Neural cell (in vitro differentiated cells): ENCODE data around the gene SLCO2A1. TPM values are rescaled to one million over a fixed set of nuclear protein-coding genes. Genes with fewer than 3 reads are reported as not detected.

Experiments used
- H2AFZ ChIP-seq: fragments of 200-600, 300-800 bp; sonication (generic), shearing (Covaris generic); 2 replicates; pipeline ENCODE4 v1.6.0; 2014; ENCODE audit warnings: low read depth, mild to moderate bottlenecking, antibody characterized with exemption, low read length, moderate library complexity
- H3F3A ChIP-seq: fragments of 200-600 bp; shearing (Covaris generic); 2 replicates; pipeline ENCODE4 v1.6.1; 2016; ENCODE audit warnings: mild to moderate bottlenecking, moderate library complexity, mixed read lengths, antibody characterized with exemption, low read length; ENCODE audit not compliant: insufficient read depth, poor library complexity, severe bottlenecking
- H3K27ac ChIP-seq: fragments of 200-600, 300-800 bp; sonication (generic), shearing (Covaris generic); 2 replicates; pipeline ENCODE4 v1.5.1; 2014; ENCODE audit warnings: mild to moderate bottlenecking, low read length, moderate library complexity
- H3K27me3 ChIP-seq: fragments of 300-800, 200-600 bp; sonication (generic), shearing (Covaris generic); 2 replicates; pipeline ENCODE4 v1.6.0; 2014; ENCODE audit warnings: mild to moderate bottlenecking, low read depth, low read length, moderate library complexity; ENCODE audit not compliant: insufficient read depth
- H3K36me3 ChIP-seq: fragments of 300-800, 200-600 bp; sonication (generic), shearing (Covaris generic); 2 replicates; pipeline ENCODE4 v1.5.1; 2014; ENCODE audit warnings: mild to moderate bottlenecking, antibody characterized with exemption, low read length, moderate library complexity; ENCODE audit not compliant: insufficient read depth
- H3K4me2 ChIP-seq: fragments of 300-800, 200-600 bp; sonication (generic), shearing (Covaris generic); 2 replicates; pipeline ENCODE4 v1.6.0; 2014; ENCODE audit warnings: mild to moderate bottlenecking, low read length
- H3K4me3 ChIP-seq: fragments of 300-800, 200-600 bp; sonication (generic), shearing (Covaris generic); 2 replicates; pipeline ENCODE4 v1.5.1; 2014; ENCODE audit warnings: mild to moderate bottlenecking, low read length, moderate library complexity
- H3K79me2 ChIP-seq: fragments of 200-600 bp; shearing (Covaris generic); replicated peaks from 2 replicates; pipeline ENCODE4 v1.6.0; 2014; ENCODE audit warnings: mild to moderate bottlenecking, low read length, moderate library complexity; ENCODE audit not compliant: insufficient read depth
- H3K9ac ChIP-seq: fragments of 300-800, 200-600 bp; sonication (generic), shearing (Covaris generic); 2 replicates; pipeline ENCODE4 v1.6.1; 2016; ENCODE audit warnings: mild to moderate bottlenecking, low read length, mixed read lengths
- H3K9me2 ChIP-seq: fragments of 200-600 bp; shearing (Covaris generic); 2 replicates; pipeline ENCODE4 v1.6.1; 2016; ENCODE audit warnings: mild to moderate bottlenecking, low read length, mixed read lengths; ENCODE audit not compliant: insufficient read depth
- H3K9me3 ChIP-seq: fragments of 200-600, 300-800 bp; sonication (generic), shearing (Covaris generic); 2 replicates; pipeline ENCODE4 v1.6.1; 2016; ENCODE audit warnings: mild to moderate bottlenecking, mixed run types, low read length, moderate library complexity, mixed read lengths
- H4K20me1 ChIP-seq: fragments of 200-600 bp; shearing (Covaris generic); 2 replicates; pipeline ENCODE4 v1.6.1; 2016; ENCODE audit warnings: mild to moderate bottlenecking, mixed run types; ENCODE audit not compliant: insufficient read depth
- CTCF ChIP-seq: fragments of 450-650 bp; IDR thresholded peaks from 2 replicates; pipeline ENCODE4 v1.5.1; 2014; ENCODE audit warnings: antibody characterized with exemption, mild to moderate bottlenecking, moderate library complexity; ENCODE audit not compliant: poor library complexity, severe bottlenecking
- EP300 ChIP-seq: fragments of 450-650 bp; conservative IDR thresholded peaks from 2 replicates; pipeline ENCODE4 v1.6.1; 2014; ENCODE audit warnings: antibody characterized with exemption, mild to moderate bottlenecking, moderate library complexity; ENCODE audit not compliant: poor library complexity, severe bottlenecking
- EZH2 ChIP-seq: fragments of 200-600, 300-800 bp; shearing (Covaris generic), sonication (generic); IDR thresholded peaks from 2 replicates; pipeline ENCODE4 v1.6.1; 2014; ENCODE audit warnings: antibody characterized with exemption, low read length, borderline replicate concordance, mild to moderate bottlenecking; ENCODE audit not compliant: insufficient read depth, poor library complexity, severe bottlenecking
- MXI1 ChIP-seq: fragments of 450-650 bp; conservative IDR thresholded peaks from 2 replicates; pipeline ENCODE4 v1.6.1; 2014; ENCODE audit warnings: antibody characterized with exemption, mild to moderate bottlenecking; ENCODE audit not compliant: poor library complexity, severe bottlenecking
- POLR2AphosphoS5 ChIP-seq: IDR thresholded peaks from 2 replicates; pipeline ENCODE4 v1.6.1; 2012
- RAD21 ChIP-seq: fragments of 450-650 bp; conservative IDR thresholded peaks from 2 replicates; pipeline ENCODE4 v1.6.1; 2014; ENCODE audit warnings: antibody characterized with exemption, mild to moderate bottlenecking, moderate library complexity
- SMC3 ChIP-seq: fragments of 450-650 bp; conservative IDR thresholded peaks from 2 replicates; pipeline ENCODE4 v1.6.1; 2014; ENCODE audit warnings: antibody characterized with exemption, mild to moderate bottlenecking, moderate library complexity; ENCODE audit not compliant: poor library complexity
- TAF1 ChIP-seq: IDR thresholded peaks from 2 replicates; pipeline ENCODE4 v1.6.1; 2012; ENCODE audit warnings: low read depth
- polyA plus RNA-seq: library from polyadenylated mRNA; depleted of rRNA; stranded (reverse); fragments of >200 nt; gene quantifications from 2 replicates; pipeline ENCODE4 v1.2.3, GENCODE V29; 2014
- TF ChIP-seq, protein P1 (sequence below): IDR thresholded peaks from 2 replicates; pipeline ENCODE4 v1.6.1; 2012; ENCODE audit warnings: borderline replicate concordance

SLCO2A1 gene
- polyA plus RNA-seq, 1 donor from 2014 or later = not detected

- H3K4me2 ChIP-seq = no peak overlapping the region
- H4K20me1 ChIP-seq = no peaks in the 10 kb centered on the region
- H3K9ac ChIP-seq = no peak overlapping the region
- H3K79me2 ChIP-seq = no peaks in the 10 kb centered on the region
- TF ChIP-seq EP300 (no peak), MXI1 (no peak), EZH2 (no peak), CTCF (no peak), POLR2AphosphoS5 (no peak), SMC3 (no peak), TAF1 (no peak), RAD21 (no peak)
- TF ChIP-seq, protein P1, sequence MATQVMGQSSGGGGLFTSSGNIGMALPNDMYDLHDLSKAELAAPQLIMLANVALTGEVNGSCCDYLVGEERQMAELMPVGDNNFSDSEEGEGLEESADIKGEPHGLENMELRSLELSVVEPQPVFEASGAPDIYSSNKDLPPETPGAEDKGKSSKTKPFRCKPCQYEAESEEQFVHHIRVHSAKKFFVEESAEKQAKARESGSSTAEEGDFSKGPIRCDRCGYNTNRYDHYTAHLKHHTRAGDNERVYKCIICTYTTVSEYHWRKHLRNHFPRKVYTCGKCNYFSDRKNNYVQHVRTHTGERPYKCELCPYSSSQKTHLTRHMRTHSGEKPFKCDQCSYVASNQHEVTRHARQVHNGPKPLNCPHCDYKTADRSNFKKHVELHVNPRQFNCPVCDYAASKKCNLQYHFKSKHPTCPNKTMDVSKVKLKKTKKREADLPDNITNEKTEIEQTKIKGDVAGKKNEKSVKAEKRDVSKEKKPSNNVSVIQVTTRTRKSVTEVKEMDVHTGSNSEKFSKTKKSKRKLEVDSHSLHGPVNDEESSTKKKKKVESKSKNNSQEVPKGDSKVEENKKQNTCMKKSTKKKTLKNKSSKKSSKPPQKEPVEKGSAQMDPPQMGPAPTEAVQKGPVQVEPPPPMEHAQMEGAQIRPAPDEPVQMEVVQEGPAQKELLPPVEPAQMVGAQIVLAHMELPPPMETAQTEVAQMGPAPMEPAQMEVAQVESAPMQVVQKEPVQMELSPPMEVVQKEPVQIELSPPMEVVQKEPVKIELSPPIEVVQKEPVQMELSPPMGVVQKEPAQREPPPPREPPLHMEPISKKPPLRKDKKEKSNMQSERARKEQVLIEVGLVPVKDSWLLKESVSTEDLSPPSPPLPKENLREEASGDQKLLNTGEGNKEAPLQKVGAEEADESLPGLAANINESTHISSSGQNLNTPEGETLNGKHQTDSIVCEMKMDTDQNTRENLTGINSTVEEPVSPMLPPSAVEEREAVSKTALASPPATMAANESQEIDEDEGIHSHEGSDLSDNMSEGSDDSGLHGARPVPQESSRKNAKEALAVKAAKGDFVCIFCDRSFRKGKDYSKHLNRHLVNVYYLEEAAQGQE = no peak
- H3K9me2 ChIP-seq = no peaks in the 10 kb centered on the region
- no peaks in the 10 kb centered on the region for H3K27me3 ChIP-seq
- H3K9me3 ChIP-seq = no peaks in the 10 kb centered on the region
- no peak overlapping the region for H3K4me3 ChIP-seq
- H3F3A ChIP-seq = no peaks in the 10 kb centered on the region
- no peaks in the 10 kb centered on the region for H3K36me3 ChIP-seq
- H3K27ac ChIP-seq = no peak overlapping the region
- no peak overlapping the region for H2AFZ ChIP-seq
Observed at GRCh38 chr3:133988631-133989161, 41.0 kb downstream of the SLCO2A1 start.

DNA sequence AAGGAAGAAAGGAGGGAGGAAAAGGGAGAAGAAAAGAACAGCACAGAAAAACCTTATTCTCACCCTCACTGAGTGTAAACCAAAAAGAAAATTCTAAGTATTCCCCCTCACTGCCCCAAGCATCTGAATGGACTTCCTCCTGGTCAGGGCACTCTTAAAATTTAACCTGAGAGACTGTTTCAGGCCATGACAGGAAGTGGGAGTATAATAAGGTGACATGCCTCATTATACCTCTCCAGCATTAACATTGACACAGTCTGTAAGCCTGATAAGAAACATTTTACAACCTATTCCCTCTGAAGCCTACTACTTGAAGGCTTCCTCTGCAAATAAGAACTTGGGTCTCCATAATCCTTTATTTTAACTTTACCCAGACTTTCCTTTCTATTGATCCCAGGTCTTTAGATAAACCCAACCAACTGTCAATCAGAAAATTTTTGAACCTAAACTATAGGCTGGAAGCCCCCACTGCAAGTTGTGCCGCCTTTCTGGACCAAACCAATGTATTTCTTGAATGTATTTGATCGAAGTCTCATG is 41.7 kb downstream of the SLCO2A1 start:
- Histone ChIP-seq H3K79me2 (no peaks in the 10 kb centered on the region), H3K4me3 (no peak overlapping the region), H3K36me3 (no peaks in the 10 kb centered on the region), H3K4me2 (no peak overlapping the region), H3F3A (no peaks in the 10 kb centered on the region), H3K9me2 (no peaks in the 10 kb centered on the region), H3K9me3 (no peaks in the 10 kb centered on the region), H2AFZ (no peak overlapping the region), H3K27ac (no peak overlapping the region), H3K9ac (no peak overlapping the region), H3K27me3 (no peaks in the 10 kb centered on the region), H4K20me1 (no peaks in the 10 kb centered on the region)
- no peak for TF ChIP-seq EZH2
